GM21360 (cell line): ENCODE results near the gene CCSER1.
"Not testable (repeated sequence)": the region's sequence is repeated elsewhere in the genome, so short reads cannot be mapped to it uniquely, and the experiment has no call there.

Experiments used
- ATAC-seq: cut with Tn5 transposase; IDR thresholded peaks from one replicate; pipeline ENCODE4 v1.9.1; 2021; ENCODE audit warnings: mild to moderate bottlenecking, moderate library complexity; ENCODE audit not compliant: unreplicated experiment

The CCSER1 gene

GRCh38 chr4:91436556-91436955 is 1309.4 kb downstream of the CCSER1 start:
- no peak for ATAC-seq

- no peak for ATAC-seq
Measured at GRCh38 chr4:91447168-91447567, 1320.0 kb downstream of the CCSER1 start.

GRCh38 chr4:91448668-91449330 is 1321.6 kb downstream of the CCSER1 start:
- ATAC-seq, result no peak

- ATAC-seq, result no peak
Measured at GRCh38 chr4:91454111-91454510, 1326.9 kb downstream of the CCSER1 start.

GRCh38 chr4:91462566-91462965 is 1335.4 kb downstream of the CCSER1 start:
- not testable (repeated sequence) for ATAC-seq

GRCh38 chr4:91470671-91471070 is 1343.5 kb downstream of the CCSER1 start:
- ATAC-seq, result no peak

- ATAC-seq, result no peak
Measured at GRCh38 chr4:91471280-91471679, 1344.1 kb downstream of the CCSER1 start.

- no peak for ATAC-seq
Measured at GRCh38 chr4:91472046-91472445, 1344.9 kb downstream of the CCSER1 start.

- ATAC-seq, result no peak
Measured at GRCh38 chr4:91485415-91485814, 1358.2 kb downstream of the CCSER1 start.

- ATAC-seq, result no peak
Measured at GRCh38 chr4:91488946-91489345, 1361.8 kb downstream of the CCSER1 start.

- ATAC-seq, result no peak
Measured at GRCh38 chr4:91497892-91498291, 1370.7 kb downstream of the CCSER1 start.

- no peak for ATAC-seq
Measured at GRCh38 chr4:91502365-91502764, 1375.2 kb downstream of the CCSER1 start.

GRCh38 chr4:91513326-91513725 is 1386.1 kb downstream of the CCSER1 start:
- ATAC-seq, result no peak

- no peak for ATAC-seq
Measured at GRCh38 chr4:91519155-91519554, 1392.0 kb downstream of the CCSER1 start.

GRCh38 chr4:91525621-91526020 is 1398.4 kb downstream of the CCSER1 start:
- ATAC-seq, result no peak

- ATAC-seq, result no peak
Measured at GRCh38 chr4:91527056-91527455, 1399.9 kb downstream of the CCSER1 start.

GRCh38 chr4:91567594-91567993 is 1440.4 kb downstream of the CCSER1 start:
- no peak for ATAC-seq

GRCh38 chr4:91577864-91578263 is 1450.7 kb downstream of the CCSER1 start:
- ATAC-seq, result no peak

- ATAC-seq, result no peak
Measured at GRCh38 chr4:91590260-91590659, 1463.1 kb downstream of the CCSER1 start.

GRCh38 chr4:91592125-91592524 is 1464.9 kb downstream of the CCSER1 start:
- ATAC-seq, result no peak

- no peak for ATAC-seq
Measured at GRCh38 chr4:91596718-91597117, 1469.5 kb downstream of the CCSER1 start.

- ATAC-seq, result no peak
Measured at GRCh38 chr4:91598696-91599095, 1471.5 kb downstream of the CCSER1 start.

- ATAC-seq, result no peak
Measured at GRCh38 chr4:91600301-91600700, 1473.1 kb downstream of the CCSER1 start.
